ENCODE measurements around the gene CCDC92. TPM values are rescaled to one million over a fixed set of nuclear protein-coding genes. Genes with fewer than 3 reads are reported as not detected.

The CCDC92 gene
- total RNA-seq, 4 donors from 2014 or later: 23.1 to 33.3 (median 30.9) TPM

GRCh38 chr12:124006085-124006845 is 33.6 kb upstream of the CCDC92 start:
- Histone ChIP-seq H3K27me3 (no peaks in the 10 kb centered on the region), H3K9me3 (no peaks in the 10 kb centered on the region), H3K4me1 (peaks cover 0 to 3% (median 0%) of the 10 kb centered on the region in 4 donors), H3K27ac (peak overlapping the region in 1 of 4 donors; percentile 14), H3K36me3 (peaks cover 0 to 53% (median 0%) of the 10 kb centered on the region in 3 donors), H3K4me3 (no peak overlapping the region)
- TF ChIP-seq CTCF (IDR thresholded peaks at IDR 0.05) (no peak), POLR2A (IDR thresholded peaks at IDR 0.05) (no peak)
- peak in 1 of 3 donors; percentile 53 for DNase-seq

- Histone ChIP-seq H3K36me3 (peaks cover 0 to 47% (median 0%) of the 10 kb centered on the region in 3 donors), H3K27ac (no peak overlapping the region), H3K4me1 (peaks cover 0 to 3% (median 0%) of the 10 kb centered on the region in 4 donors), H3K9me3 (no peaks in the 10 kb centered on the region), H3K4me3 (no peak overlapping the region), H3K27me3 (no peaks in the 10 kb centered on the region)
- no peak for DNase-seq
- no peak for TF ChIP-seq CTCF (IDR thresholded peaks at IDR 0.05)
- TF ChIP-seq POLR2A (IDR thresholded peaks at IDR 0.05): no peak
Observed at GRCh38 chr12:124004233-124004875, 31.7 kb upstream of the CCDC92 start.

- DNase-seq: no peak
- H3K27me3 ChIP-seq: no peaks in the 10 kb centered on the region
- peaks cover 0 to 3% (median 0%) of the 10 kb centered on the region in 4 donors for H3K4me1 ChIP-seq
- H3K4me3 ChIP-seq: no peak overlapping the region
- no peak overlapping the region for H3K27ac ChIP-seq
- H3K9me3 ChIP-seq: no peaks in the 10 kb centered on the region
- no peak for TF ChIP-seq POLR2A (IDR thresholded peaks at IDR 0.05)
- H3K36me3 ChIP-seq: peaks cover 0 to 61% (median 0%) of the 10 kb centered on the region in 3 donors
Observed at GRCh38 chr12:124002654-124003053, 30.0 kb upstream of the CCDC92 start.

GRCh38 chr12:124002021-124002644 is 29.5 kb upstream of the CCDC92 start:
- H3K4me3 ChIP-seq: no peak overlapping the region
- H3K9me3 ChIP-seq: no peaks in the 10 kb centered on the region
- peaks cover 0 to 63% (median 0%) of the 10 kb centered on the region in 3 donors for H3K36me3 ChIP-seq
- DNase-seq: no peak
- no peaks in the 10 kb centered on the region for H3K27me3 ChIP-seq
- H3K4me1 ChIP-seq: peaks cover 0 to 3% (median 0%) of the 10 kb centered on the region in 4 donors
- H3K27ac ChIP-seq: no peak overlapping the region
- TF ChIP-seq POLR2A (IDR thresholded peaks at IDR 0.05) (no peak), CTCF (IDR thresholded peaks at IDR 0.05) (no peak)

GRCh38 chr12:124001343-124001742 is 28.7 kb upstream of the CCDC92 start:
- no peaks in the 10 kb centered on the region for H3K27me3 ChIP-seq
- H3K27ac ChIP-seq: no peak overlapping the region
- H3K9me3 ChIP-seq: no peaks in the 10 kb centered on the region
- no peak for TF ChIP-seq CTCF (IDR thresholded peaks at IDR 0.05)
- no peak for TF ChIP-seq POLR2A (IDR thresholded peaks at IDR 0.05)
- H3K4me1 ChIP-seq: peaks cover 0 to 3% (median 0%) of the 10 kb centered on the region in 4 donors
- H3K4me3 ChIP-seq: no peak overlapping the region
- H3K36me3 ChIP-seq: peaks cover 0 to 67% (median 0%) of the 10 kb centered on the region in 3 donors
- no peak for DNase-seq

- Histone ChIP-seq H3K4me3 (no peak overlapping the region), H3K27me3 (no peaks in the 10 kb centered on the region), H3K36me3 (peaks cover 0 to 68% (median 0%) of the 10 kb centered on the region in 3 donors), H3K4me1 (no peaks in the 10 kb centered on the region), H3K9me3 (no peaks in the 10 kb centered on the region), H3K27ac (no peak overlapping the region)
- TF ChIP-seq POLR2A (IDR thresholded peaks at IDR 0.05) (no peak), CTCF (IDR thresholded peaks at IDR 0.05) (no peak)
- no peak for DNase-seq
Observed at GRCh38 chr12:124000111-124000510, 27.5 kb upstream of the CCDC92 start.
